Measurements from ENCODE around the gene EHD3. TPM values are rescaled to one million over a fixed set of nuclear protein-coding genes. Genes with fewer than 3 reads are reported as not detected.

Gene EHD3
- total and polyA plus RNA-seq, 11 donors, result 8.9 to 31.9 (median 24.0) TPM

- DNase-seq, result no peak
- H3K4me1 ChIP-seq, result peaks cover 0 to 5% (median under 1%) of the 10 kb centered on the region in 12 donors
- intact Hi-C loops (cut with DNase I), result no loop called here
- ATAC-seq, result no peak
- H3K9me3 ChIP-seq, result no peaks in the 10 kb centered on the region
- H3K4me3 ChIP-seq, result no peak overlapping the region
- TF ChIP-seq CTCF (IDR thresholded peaks at IDR 0.05) (no peak), POLR2A (IDR thresholded peaks at IDR 0.05) (no peak)
- no peak overlapping the region for H3K27ac ChIP-seq
- 85 to 93% (median 90%) methylated on average over 2 of the region's 2 CpGs for WGBS, 4 donors
- H3K27me3 ChIP-seq, result no peaks in the 10 kb centered on the region
- H3K36me3 ChIP-seq, result no peaks in the 10 kb centered on the region
Observed at GRCh38 chr2:31197669-31198068, 36.3 kb upstream of the EHD3 start.

GRCh38 chr2:31199206-31199605, 34.7 kb upstream of the EHD3 start:
- Histone ChIP-seq H3K4me3 (no peak overlapping the region), H3K27me3 (no peaks in the 10 kb centered on the region), H3K27ac (no peak overlapping the region), H3K4me1 (peaks cover 0 to 14% (median 3%) of the 10 kb centered on the region in 12 donors), H3K9me3 (no peaks in the 10 kb centered on the region), H3K36me3 (no peaks in the 10 kb centered on the region)
- 73 to 93% (median 92%) methylated on average over 4 of the region's 4 CpGs for WGBS, 4 donors
- TF ChIP-seq POLR2A (IDR thresholded peaks at IDR 0.05), result no peak
- TF ChIP-seq CTCF (IDR thresholded peaks at IDR 0.05), result no peak
- intact Hi-C loops (cut with DNase I), result no loop called here
- DNase-seq (no peak), ATAC-seq (no peak)

GRCh38 chr2:31200972-31201371, 33.0 kb upstream of the EHD3 start:
- 82 to 96% (median 84%) methylated on average over 9 of the region's 9 CpGs for WGBS, 4 donors
- intact Hi-C loops (cut with DNase I), result no loop called here
- no peak for DNase-seq
- H3K36me3 ChIP-seq, result no peaks in the 10 kb centered on the region
- H3K27me3 ChIP-seq, result no peaks in the 10 kb centered on the region
- TF ChIP-seq CTCF (IDR thresholded peaks at IDR 0.05) (no peak), POLR2A (IDR thresholded peaks at IDR 0.05) (no peak)
- no peak for ATAC-seq
- H3K9me3 ChIP-seq, result no peaks in the 10 kb centered on the region
- no peak overlapping the region for H3K27ac ChIP-seq
- H3K4me1 ChIP-seq, result peaks cover 0 to 14% (median 3%) of the 10 kb centered on the region in 12 donors
- H3K4me3 ChIP-seq, result no peak overlapping the region

GRCh38 chr2:31202041-31202440, 31.9 kb upstream of the EHD3 start:
- DNase-seq, result no peak
- TF ChIP-seq POLR2A (IDR thresholded peaks at IDR 0.05) (no peak), CTCF (IDR thresholded peaks at IDR 0.05) (no peak)
- intact Hi-C loops (cut with DNase I), result no loop called here
- Histone ChIP-seq H3K27me3 (no peaks in the 10 kb centered on the region), H3K9me3 (no peaks in the 10 kb centered on the region), H3K36me3 (no peaks in the 10 kb centered on the region), H3K27ac (no peak overlapping the region), H3K4me1 (peaks cover 0 to 14% (median 3%) of the 10 kb centered on the region in 12 donors), H3K4me3 (no peak overlapping the region)
- peak in 2 of 4 donors; percentile 28 to 31 for ATAC-seq
- WGBS, 4 donors, result 58 to 76% (median 70%) methylated on average over 5 of the region's 5 CpGs
